Skeletal muscle tissue (tissue), 4 donors: Measurements from ENCODE around the gene USP35. TPM values are rescaled to one million over a fixed set of nuclear protein-coding genes. Genes with fewer than 3 reads are reported as not detected.
A peak's percentile ranks its signal among the peaks of the same experiment; 100 is the strongest.

ENCODE experiments used
- H3K27ac ChIP-seq: one replicate; pipeline ENCODE4 v1.7.0; 2013; ENCODE audit warnings: mild to moderate bottlenecking, low read depth, low read length, inconsistent platforms
- H3K27me3 ChIP-seq, 3 donors: one replicate each; pipeline ENCODE4 v1.7.0; 2013; ENCODE audit warnings: low read length in 3 of 3; ENCODE audit not compliant: control insufficient read depth in 3 of 3, insufficient read depth in 3 of 3
- H3K36me3 ChIP-seq, 3 donors: one replicate each; pipeline ENCODE4 v1.7.0; 2013; ENCODE audit warnings: low read length in 3 of 3; ENCODE audit not compliant: control insufficient read depth in 3 of 3, insufficient read depth in 3 of 3
- H3K4me1 ChIP-seq, 3 donors: one replicate each; pipeline ENCODE4 v1.7.0; 2013; ENCODE audit warnings: low read length in 3 of 3, mild to moderate bottlenecking in 3 of 3; ENCODE audit not compliant: control insufficient read depth in 3 of 3, insufficient read depth in 3 of 3
- H3K4me3 ChIP-seq, 3 donors: one replicate each; pipeline ENCODE4 v1.7.0; 2013; ENCODE audit warnings: low read length in 3 of 3
- H3K9ac ChIP-seq, 3 donors: one replicate each; pipeline ENCODE4 v1.7.0; 2013; ENCODE audit warnings: low read length in 3 of 3, mild to moderate bottlenecking in 3 of 3, moderate library complexity in 2 of 3, low read depth in 1 of 3
- H3K9me3 ChIP-seq, 3 donors: one replicate each; pipeline ENCODE4 v1.7.0; 2013; ENCODE audit warnings: low read length in 3 of 3; ENCODE audit not compliant: control insufficient read depth in 3 of 3
- total RNA-seq: library from RNA; depleted of rRNA; stranded (reverse); fragments of >200 nt; gene quantifications from one replicate; pipeline ENCODE4 v1.2.3, GENCODE V29; 2014
- donor health status: Osteomylitis.

USP35 gene
- total RNA-seq, 1 donor from 2014 or later: 4.7 TPM

- H3K27me3 ChIP-seq: no peaks in the 10 kb centered on the region
- H3K36me3 ChIP-seq: no peaks in the 10 kb centered on the region
- H3K9me3 ChIP-seq: no peaks in the 10 kb centered on the region
- H3K9ac ChIP-seq: no peak overlapping the region
- no peak overlapping the region for H3K4me3 ChIP-seq
- no peak overlapping the region for H3K27ac ChIP-seq
- peaks cover 10 to 14% (median 12%) of the 10 kb centered on the region in 3 donors for H3K4me1 ChIP-seq
These were observed 71.2 kb downstream of the USP35 start for GRCh38 chr11:78259777-78260487.

- no peaks in the 10 kb centered on the region for H3K9me3 ChIP-seq
- H3K27me3 ChIP-seq: no peaks in the 10 kb centered on the region
- H3K36me3 ChIP-seq: no peaks in the 10 kb centered on the region
- peaks cover 10 to 14% (median 12%) of the 10 kb centered on the region in 3 donors for H3K4me1 ChIP-seq
- H3K4me3 ChIP-seq: peak overlapping the region in 1 of 3 donors; percentile 43
- H3K27ac ChIP-seq: no peak overlapping the region
- H3K9ac ChIP-seq: no peak overlapping the region
These were observed 72.6 kb downstream of the USP35 start for GRCh38 chr11:78261367-78261766.

- H3K9ac ChIP-seq: no peak overlapping the region
- H3K9me3 ChIP-seq: no peaks in the 10 kb centered on the region
- no peak overlapping the region for H3K4me3 ChIP-seq
- no peak overlapping the region for H3K27ac ChIP-seq
- H3K27me3 ChIP-seq: no peaks in the 10 kb centered on the region
- H3K4me1 ChIP-seq: peaks cover 7 to 14% (median 12%) of the 10 kb centered on the region in 3 donors
- no peaks in the 10 kb centered on the region for H3K36me3 ChIP-seq
These were observed 73.1 kb downstream of the USP35 start for GRCh38 chr11:78261828-78262227.

GRCh38 chr11:78262238-78262637 lies 73.5 kb downstream of the USP35 start:
- Histone ChIP-seq H3K9me3 (no peaks in the 10 kb centered on the region), H3K27me3 (no peaks in the 10 kb centered on the region), H3K4me3 (no peak overlapping the region), H3K27ac (no peak overlapping the region), H3K4me1 (peaks cover 3 to 14% (median 12%) of the 10 kb centered on the region in 3 donors), H3K36me3 (no peaks in the 10 kb centered on the region), H3K9ac (no peak overlapping the region)

- no peaks in the 10 kb centered on the region for H3K9me3 ChIP-seq
- no peak overlapping the region for H3K27ac ChIP-seq
- H3K9ac ChIP-seq: no peak overlapping the region
- no peaks in the 10 kb centered on the region for H3K36me3 ChIP-seq
- H3K4me3 ChIP-seq: no peak overlapping the region
- H3K4me1 ChIP-seq: peaks cover 2 to 11% (median 10%) of the 10 kb centered on the region in 3 donors
- H3K27me3 ChIP-seq: no peaks in the 10 kb centered on the region
These were observed 74.0 kb downstream of the USP35 start for GRCh38 chr11:78262691-78263090.

Other genes starting within 250 kb of the USP35 start
- gene INTS4, start 194.3 kb upstream of the USP35 start, total RNA-seq: 40.7 TPM
- gene KCTD14, start 165.6 kb upstream of the USP35 start, total RNA-seq: 0.52 TPM
- gene THRSP, start 125.1 kb upstream of the USP35 start, total RNA-seq: 26.1 TPM
- 69.9 TPM for gene NDUFC2, start 109.1 kb upstream of the USP35 start, total RNA-seq
- 57.4 TPM for gene ALG8, start 49.3 kb upstream of the USP35 start, total RNA-seq
- 2.6 TPM for gene KCTD21, start 293 bp upstream of the USP35 start, total RNA-seq
- gene GAB2, start 228.9 kb downstream of the USP35 start, total RNA-seq: 10.4 TPM